Loucy (cell line): ENCODE results near the gene GPR78.
"Not testable (repeated sequence)": the region's sequence is repeated elsewhere in the genome, so short reads cannot be mapped to it uniquely, and the experiment has no call there.

Experiments used
- H2AFZ ChIP-seq: fragments of 200-600 bp; sonication (generic); 2 replicates; pipeline ENCODE4 v1.6.0; 2016; ENCODE audit warnings: antibody characterized with exemption, mild to moderate bottlenecking, low read length, moderate library complexity
- H3F3A ChIP-seq: fragments of 200-600 bp; 2 replicates; pipeline ENCODE4 v1.6.0; 2016; ENCODE audit warnings: antibody characterized with exemption, low read depth, mild to moderate bottlenecking
- H3K27me3 ChIP-seq: fragments of 200-600 bp; sonication (generic); 2 replicates; pipeline ENCODE4 v1.6.1; 2014; ENCODE audit warnings: low read length, mild to moderate bottlenecking; ENCODE audit not compliant: insufficient read depth, poor library complexity, severe bottlenecking
- H3K36me3 ChIP-seq: fragments of 200-600 bp; sonication (generic); 2 replicates; pipeline ENCODE4 v1.6.1; 2016; ENCODE audit warnings: low read length; ENCODE audit not compliant: insufficient read depth
- H3K4me1 ChIP-seq: fragments of 200-600 bp; sonication (generic); 2 replicates; pipeline ENCODE4 v1.5.1; 2014; ENCODE audit warnings: low read length, mild to moderate bottlenecking; ENCODE audit not compliant: insufficient read depth, poor library complexity, severe bottlenecking
- H3K4me2 ChIP-seq: fragments of 200-600 bp; sonication (generic); 2 replicates; pipeline ENCODE4 v1.6.0; 2014; ENCODE audit warnings: antibody characterized with exemption, low read length, low read depth, mild to moderate bottlenecking; ENCODE audit not compliant: poor library complexity, severe bottlenecking
- H3K4me3 ChIP-seq: fragments of 200-600 bp; sonication (generic); 2 replicates; pipeline ENCODE4 v1.5.1; 2014; ENCODE audit warnings: low read length, mild to moderate bottlenecking, mixed read lengths; ENCODE audit not compliant: poor library complexity, severe bottlenecking
- H3K79me2 ChIP-seq: fragments of 200-600 bp; sonication (generic); 2 replicates; pipeline ENCODE4 v1.6.1; 2014; ENCODE audit warnings: low read length; ENCODE audit not compliant: insufficient read depth
- H3K9ac ChIP-seq: fragments of 200-600 bp; sonication (generic); 2 replicates; pipeline ENCODE4 v1.6.0; 2014; ENCODE audit warnings: mild to moderate bottlenecking, low read depth, low read length, moderate library complexity; ENCODE audit not compliant: poor library complexity, severe bottlenecking
- H3K9me2 ChIP-seq: fragments of 200-600 bp; sonication (generic); replicated peaks from 2 replicates; pipeline ENCODE4 v1.6.1; 2016; ENCODE audit warnings: low read depth, low read length, mixed read lengths
- H3K9me3 ChIP-seq: fragments of 200-600 bp; sonication (generic); 2 replicates; pipeline ENCODE4 v1.6.1; 2014; ENCODE audit warnings: mild to moderate bottlenecking, antibody characterized with exemption, low read length, low read depth; ENCODE audit not compliant: insufficient read depth
- H4K20me1 ChIP-seq: fragments of 200-600 bp; sonication (generic); 2 replicates; pipeline ENCODE4 v1.6.0; 2014; ENCODE audit warnings: antibody characterized with exemption, low read length, mild to moderate bottlenecking; ENCODE audit not compliant: insufficient read depth, poor library complexity, severe bottlenecking

Gene GPR78

DNA sequence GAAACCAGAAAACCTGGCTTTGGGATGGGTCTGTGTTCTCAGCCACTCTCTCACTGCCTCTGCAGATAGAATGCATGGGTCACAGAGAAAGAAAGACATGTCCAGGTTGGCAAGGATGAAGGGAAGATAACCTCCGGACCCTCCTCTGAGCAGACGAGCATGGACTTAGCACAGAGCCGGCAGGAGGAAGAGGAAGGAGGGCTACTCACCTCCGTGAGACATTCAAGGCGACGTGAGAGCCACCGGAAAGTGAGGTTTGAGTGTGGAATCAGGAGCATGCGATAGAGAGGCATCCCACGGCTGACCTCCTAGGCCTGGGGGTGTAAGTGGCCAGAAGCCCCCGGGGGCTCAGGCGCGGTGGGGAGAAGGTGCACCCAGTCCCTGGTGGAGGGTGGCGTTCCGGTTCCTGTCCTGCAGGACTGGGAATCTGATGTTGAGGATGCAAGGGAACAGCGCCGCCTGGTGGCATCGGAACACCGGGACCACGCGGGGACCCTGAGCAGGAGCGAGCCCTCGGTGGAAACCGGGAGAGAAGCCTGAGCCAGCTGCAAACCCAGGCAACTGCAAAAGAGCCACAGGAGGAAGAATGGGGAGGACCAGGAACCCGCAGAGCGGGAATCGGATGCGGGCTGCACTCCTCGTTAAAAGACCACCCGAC, 55.8 kb downstream of the GPR78 start:
- not testable (repeated sequence) for H3K27me3 ChIP-seq, H3K79me2 ChIP-seq, H3K4me3 ChIP-seq, H4K20me1 ChIP-seq, H3K4me2 ChIP-seq, H3K4me1 ChIP-seq, H2AFZ ChIP-seq, H3K9me3 ChIP-seq, H3K9ac ChIP-seq, H3F3A ChIP-seq, H3K36me3 ChIP-seq, H3K9me2 ChIP-seq
